Measurements from ENCODE around the gene TMEM50A.
"Not testable (repeated sequence)": the region's sequence is repeated elsewhere in the genome, so short reads cannot be mapped to it uniquely, and the experiment has no call there.

TMEM50A gene

DNA sequence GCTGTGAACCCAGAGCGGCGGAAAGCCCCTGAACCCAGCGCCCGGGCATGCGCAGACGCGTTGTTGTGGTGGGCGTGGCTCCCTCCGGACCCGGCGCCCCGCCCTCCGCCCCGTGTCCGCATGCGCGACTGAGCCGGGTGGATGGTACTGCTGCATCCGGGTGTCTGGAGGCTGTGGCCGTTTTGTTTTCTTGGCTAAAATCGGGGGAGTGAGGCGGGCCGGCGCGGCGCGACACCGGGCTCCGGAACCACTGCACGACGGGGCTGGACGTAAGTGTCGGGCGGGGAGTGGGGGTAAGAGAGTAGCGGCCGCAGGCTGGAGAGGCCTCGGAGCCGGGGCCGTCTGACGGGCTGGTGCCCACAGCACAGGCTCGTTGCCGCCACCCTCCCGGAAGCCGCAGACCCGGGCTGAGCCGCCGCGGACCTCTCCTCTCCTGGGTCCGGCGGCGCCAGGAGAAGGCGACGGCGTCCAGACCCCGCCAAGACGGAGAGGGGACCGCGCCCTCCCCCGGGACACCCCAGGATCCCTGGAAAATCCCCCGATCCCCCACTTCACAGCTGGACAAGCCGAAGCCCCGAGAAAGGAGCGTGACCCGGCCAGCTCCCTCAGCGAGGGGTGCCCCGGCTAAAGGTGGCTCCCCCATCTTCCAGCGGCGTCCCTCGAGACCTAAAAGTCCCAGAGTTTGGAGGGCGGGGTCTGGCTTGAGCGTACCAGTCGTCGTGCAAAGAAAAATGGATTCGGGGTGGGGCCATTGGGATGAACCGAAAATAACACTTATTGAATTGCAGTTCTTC lies at the start of gene TMEM50A:
Gene TMEM50A, plus strand, starts transcription at position 147 of the 794 bp plus-strand sequence. CDS start 2,153 bp downstream, outside the sequence.
- peak; percentile 74 to 84 for DNase-seq (ENCODE audit: low read depth in 1 of 2, low spot score in 1 of 2)
- in situ Hi-C loops (cut with HindIII; ENCODE audit: low pct_unique_long_range_greater_than_20kb, low sequenced_read_pairs) = no loop called here
- no peak for TF ChIP-seq JUND (IDR thresholded peaks at IDR 0.05; ENCODE audit: low read depth)

DNA sequence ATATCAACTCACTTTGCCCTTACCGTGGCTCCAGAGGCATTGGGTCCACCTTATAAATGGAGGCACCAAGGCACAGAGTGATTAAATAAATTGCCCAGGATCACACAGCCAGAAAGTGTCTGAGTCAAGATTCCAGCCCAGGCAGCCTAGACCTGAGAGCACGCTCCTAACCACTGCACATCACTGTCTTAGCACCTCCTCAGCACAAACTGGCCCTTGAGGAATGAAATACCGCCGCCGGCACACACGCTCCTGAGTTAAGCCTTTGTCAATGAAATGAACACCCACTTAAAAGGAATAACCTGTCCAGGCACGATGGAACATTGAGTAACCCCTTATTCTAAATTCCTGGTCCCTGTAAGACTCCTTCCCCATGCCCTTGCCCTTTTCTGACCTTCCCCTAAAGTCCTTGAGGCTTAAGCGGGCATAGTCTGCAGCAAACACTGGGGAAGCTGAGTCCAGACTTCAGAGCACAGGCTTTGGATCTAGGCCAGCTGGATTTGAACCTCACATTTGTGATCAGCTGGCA lies 49.5 kb upstream of the TMEM50A start:
- in situ Hi-C loops (cut with HindIII; ENCODE audit: low pct_unique_long_range_greater_than_20kb, low sequenced_read_pairs); DNase-seq (ENCODE audit: low read depth in 1 of 2, low spot score in 1 of 2): not testable (repeated sequence)

DNA sequence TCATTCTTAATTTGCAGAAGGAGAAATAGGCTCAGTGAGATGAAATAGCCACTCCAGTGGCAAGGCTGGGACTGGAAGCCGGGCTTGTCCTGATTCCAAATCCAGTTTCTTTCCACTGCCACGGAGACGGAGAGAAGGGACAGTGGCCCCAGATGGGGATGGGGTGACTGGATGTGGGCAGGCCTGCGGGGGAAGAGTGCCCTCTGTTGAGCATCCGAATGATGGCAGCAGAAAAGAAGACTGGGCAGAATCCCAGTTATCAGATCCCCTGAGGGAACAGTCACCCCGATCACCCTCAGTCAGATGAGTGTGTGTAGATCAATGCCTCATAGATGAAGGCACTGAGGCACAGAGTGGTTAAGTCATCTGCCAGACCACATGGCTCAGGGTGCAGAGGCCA lies 48.1 kb upstream of the TMEM50A start:
- DNase-seq (ENCODE audit: low read depth in 1 of 2, low spot score in 1 of 2); in situ Hi-C loops (cut with HindIII; ENCODE audit: low pct_unique_long_range_greater_than_20kb, low sequenced_read_pairs): not testable (repeated sequence)

DNA sequence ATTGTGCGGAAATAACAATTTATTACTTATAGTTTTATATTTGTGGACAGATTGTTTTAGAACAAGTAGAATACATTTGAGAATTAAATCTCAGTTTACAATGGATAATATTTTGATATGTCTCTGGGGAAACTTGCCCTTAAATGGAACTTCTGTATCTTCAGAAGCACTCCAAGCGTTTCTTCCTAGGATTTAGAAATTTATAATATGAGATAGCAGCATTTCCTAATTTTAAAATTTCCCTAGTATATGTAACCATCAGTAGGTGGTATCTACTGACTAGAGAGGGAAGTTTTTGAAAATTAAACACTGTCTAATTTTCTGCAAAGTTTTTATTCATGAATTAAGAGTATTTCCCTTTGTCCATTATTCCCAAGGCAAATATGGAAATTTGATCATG lies 44.7 kb upstream of the TMEM50A start:
- in situ Hi-C loops (cut with HindIII; ENCODE audit: low pct_unique_long_range_greater_than_20kb, low sequenced_read_pairs); DNase-seq (ENCODE audit: low read depth in 1 of 2, low spot score in 1 of 2): not testable (repeated sequence)

DNA sequence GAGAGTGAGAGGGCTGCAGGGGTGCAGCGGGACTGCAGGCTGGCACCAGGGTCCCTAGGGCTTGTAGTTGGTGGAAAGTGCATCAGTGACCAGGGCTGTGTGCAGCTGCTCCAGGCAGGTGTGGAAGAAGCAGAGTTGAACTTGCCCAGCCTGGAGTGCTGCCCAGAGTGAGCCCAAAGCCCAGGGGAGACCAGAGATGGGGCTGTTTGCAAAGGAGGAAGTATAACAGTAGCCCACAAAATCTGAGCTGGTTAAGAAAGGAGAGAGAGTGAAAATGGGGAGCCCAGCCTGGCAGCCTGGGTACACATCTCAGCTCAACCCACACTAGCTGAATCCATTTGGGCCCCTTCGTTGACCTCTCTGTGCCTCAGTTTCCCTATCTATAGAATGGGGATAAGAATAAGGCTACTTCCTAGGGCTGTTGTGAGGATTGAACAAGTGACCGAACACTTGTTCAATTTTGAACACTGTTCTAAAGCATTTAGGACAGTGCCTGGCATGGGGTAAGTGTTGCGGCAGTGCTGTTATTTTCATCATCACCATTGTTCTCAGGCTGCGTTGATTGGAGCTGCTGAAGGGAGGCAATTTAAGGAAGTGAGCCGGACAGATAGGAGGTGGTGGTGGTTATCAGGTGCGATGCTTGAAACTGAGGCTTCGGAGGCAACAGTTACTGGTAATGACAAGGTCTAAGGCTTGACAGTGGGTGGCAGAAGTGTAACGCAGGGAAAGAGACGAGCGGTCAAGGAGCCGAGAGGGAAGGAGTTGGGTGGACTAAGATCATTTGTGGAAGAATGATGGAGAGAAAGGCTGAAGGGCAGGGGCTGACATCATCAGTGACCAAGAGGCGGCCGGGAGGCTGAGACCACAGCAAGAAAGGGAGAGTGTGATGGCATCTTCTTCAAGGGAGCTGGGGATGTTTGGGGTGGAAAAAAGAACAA lies 43.0 kb upstream of the TMEM50A start:
- in situ Hi-C loops (cut with HindIII; ENCODE audit: low pct_unique_long_range_greater_than_20kb, low sequenced_read_pairs) = not testable (repeated sequence)

DNA sequence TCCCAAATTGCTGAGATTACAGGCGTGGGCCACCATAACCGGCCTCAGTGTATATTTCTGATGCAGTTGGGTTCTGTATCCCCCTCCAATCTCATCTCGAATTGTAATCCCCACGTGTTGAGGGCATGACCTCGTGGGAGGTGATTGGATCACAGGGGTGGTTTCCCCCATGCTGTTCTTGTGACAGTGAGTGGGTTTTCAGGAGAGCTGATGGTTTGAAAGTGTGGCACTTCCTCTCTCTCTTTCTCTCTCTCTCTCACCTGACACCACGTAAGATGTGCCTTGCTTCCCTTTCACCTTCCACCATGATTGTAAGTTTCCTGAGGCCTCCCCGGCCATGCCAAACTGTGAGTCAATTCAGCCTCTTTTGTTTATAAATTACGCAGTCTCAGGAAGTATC lies 41.6 kb upstream of the TMEM50A start:
- in situ Hi-C loops (cut with HindIII; ENCODE audit: low pct_unique_long_range_greater_than_20kb, low sequenced_read_pairs); DNase-seq (ENCODE audit: low read depth in 1 of 2, low spot score in 1 of 2): not testable (repeated sequence)

More for the DNA sequence above, 43.0 kb upstream of the TMEM50A start:
- not testable (repeated sequence) for DNase-seq (ENCODE audit: low read depth in 1 of 2, low spot score in 1 of 2)

GRCh38 chr1:25300729-25301128 lies 37.4 kb upstream of the TMEM50A start:
- DNase-seq (ENCODE audit: low read depth in 1 of 2, low spot score in 1 of 2); in situ Hi-C loops (cut with HindIII; ENCODE audit: low pct_unique_long_range_greater_than_20kb, low sequenced_read_pairs): not testable (repeated sequence)

DNA sequence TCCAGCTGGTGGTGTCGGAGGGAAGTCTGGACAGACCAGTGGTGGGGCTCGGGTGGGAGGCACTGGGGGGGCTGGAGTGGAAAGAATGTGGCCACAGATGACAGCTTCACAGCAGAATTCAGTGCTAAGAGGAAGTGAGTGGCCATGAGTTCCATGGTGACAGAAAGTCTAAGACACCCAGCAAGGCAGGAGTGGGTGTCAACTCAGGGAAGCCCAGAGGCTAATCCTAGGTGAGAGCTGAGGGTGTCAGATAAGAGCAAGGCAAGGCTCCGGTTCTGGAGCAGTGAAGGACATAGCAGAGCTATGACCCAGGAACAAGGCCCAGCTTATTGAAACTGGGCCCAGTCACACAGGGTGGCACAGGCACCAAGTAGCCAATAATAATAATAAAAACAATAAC lies 35.8 kb upstream of the TMEM50A start:
- DNase-seq (ENCODE audit: low read depth in 1 of 2, low spot score in 1 of 2); in situ Hi-C loops (cut with HindIII; ENCODE audit: low pct_unique_long_range_greater_than_20kb, low sequenced_read_pairs): not testable (repeated sequence)

DNA sequence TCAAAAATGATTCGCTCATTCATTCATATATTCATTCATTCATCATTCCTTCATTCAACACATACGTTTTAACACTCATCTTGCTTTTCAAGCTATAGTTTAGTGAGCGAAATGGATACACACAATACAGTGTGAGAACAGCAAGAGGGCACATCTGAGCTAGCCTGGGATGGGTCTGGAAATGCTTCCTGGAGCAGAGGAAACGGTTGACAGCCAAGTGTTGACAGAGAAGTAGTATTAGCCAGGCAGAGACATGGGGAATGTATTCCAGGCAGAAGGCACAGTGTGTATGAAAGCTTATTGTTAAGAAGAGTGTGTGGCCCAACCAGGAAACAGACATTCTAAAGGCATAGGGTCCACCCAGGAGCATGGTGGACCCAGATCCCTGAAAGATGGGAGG lies 33.2 kb upstream of the TMEM50A start:
- in situ Hi-C loops (cut with HindIII; ENCODE audit: low pct_unique_long_range_greater_than_20kb, low sequenced_read_pairs); DNase-seq (ENCODE audit: low read depth in 1 of 2, low spot score in 1 of 2): not testable (repeated sequence)

DNA sequence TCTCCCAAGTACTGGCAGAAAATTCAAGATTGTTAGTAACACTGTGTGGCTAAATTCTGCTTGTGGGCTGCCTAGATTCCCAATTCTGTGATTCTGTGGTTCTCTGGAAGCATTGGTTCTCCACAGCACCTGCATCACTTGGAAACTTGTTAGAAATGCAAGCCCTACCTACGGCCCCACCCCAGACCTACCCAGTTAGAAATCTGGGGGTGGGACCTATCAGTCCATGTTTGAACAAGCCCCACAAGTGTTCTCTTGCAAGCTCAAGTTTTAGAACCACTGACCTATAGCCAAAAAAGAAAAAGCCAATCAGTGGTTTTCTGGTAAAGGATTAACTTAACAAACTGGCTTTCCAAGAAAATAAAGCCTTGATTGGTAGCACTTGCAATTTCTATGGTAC lies 30.0 kb upstream of the TMEM50A start:
- DNase-seq (ENCODE audit: low read depth in 1 of 2, low spot score in 1 of 2); in situ Hi-C loops (cut with HindIII; ENCODE audit: low pct_unique_long_range_greater_than_20kb, low sequenced_read_pairs): not testable (repeated sequence)

- DNase-seq (ENCODE audit: low read depth in 1 of 2, low spot score in 1 of 2); in situ Hi-C loops (cut with HindIII; ENCODE audit: low pct_unique_long_range_greater_than_20kb, low sequenced_read_pairs): not testable (repeated sequence)
Measured at GRCh38 chr1:25309085-25309484, 29.0 kb upstream of the TMEM50A start.

DNA sequence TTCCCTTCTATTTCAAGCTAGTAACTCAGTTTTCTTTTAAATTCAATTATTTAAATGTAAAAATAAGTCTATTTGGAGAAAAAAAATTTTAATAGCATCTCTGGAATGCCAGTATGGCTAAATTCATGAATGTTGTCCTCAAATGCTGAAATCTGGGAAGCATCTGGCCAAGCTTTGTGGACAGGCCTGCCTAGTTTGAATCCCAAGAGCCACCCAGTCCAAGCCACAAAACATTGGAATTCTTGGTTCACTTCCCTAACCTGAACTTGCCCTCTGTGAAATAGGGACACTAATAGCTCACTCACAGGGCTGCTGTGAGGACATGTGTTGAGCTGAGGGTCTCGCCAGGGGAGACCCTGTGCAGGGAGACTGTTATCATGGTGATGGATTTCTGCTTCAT lies 28.6 kb upstream of the TMEM50A start:
- DNase-seq (ENCODE audit: low read depth in 1 of 2, low spot score in 1 of 2); in situ Hi-C loops (cut with HindIII; ENCODE audit: low pct_unique_long_range_greater_than_20kb, low sequenced_read_pairs): not testable (repeated sequence)

DNA sequence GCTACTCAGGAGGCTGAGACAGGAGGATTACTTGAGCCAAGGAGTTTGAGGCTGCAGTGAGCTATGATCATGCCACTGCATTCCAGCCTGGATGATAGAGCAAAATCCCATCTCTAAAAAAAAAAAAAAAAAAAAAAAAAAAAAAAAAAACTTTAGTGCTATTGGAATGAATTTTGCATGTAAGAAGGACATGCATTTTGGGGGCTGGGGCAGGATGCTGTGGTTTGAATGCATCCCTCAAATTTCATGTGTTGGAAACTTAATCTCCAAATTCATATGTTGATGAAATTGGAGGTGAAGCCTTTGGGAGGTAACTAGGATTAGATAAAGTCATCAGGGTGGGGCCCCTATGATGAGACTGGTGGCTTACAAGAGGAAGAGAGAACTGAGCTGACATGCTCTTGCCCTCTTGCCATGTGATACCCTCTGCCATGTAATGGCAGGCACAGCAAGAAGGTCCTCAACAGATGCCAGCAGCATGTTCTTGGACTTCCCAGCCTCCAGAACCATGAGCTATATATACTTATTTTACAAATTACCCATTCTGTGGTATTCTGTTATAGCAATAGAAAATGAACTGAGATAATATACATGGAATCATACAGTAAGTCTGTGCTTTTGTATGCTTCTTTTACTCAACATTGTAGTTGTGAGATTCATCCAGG lies 25.2 kb upstream of the TMEM50A start:
- DNase-seq (ENCODE audit: low read depth in 1 of 2, low spot score in 1 of 2); in situ Hi-C loops (cut with HindIII; ENCODE audit: low pct_unique_long_range_greater_than_20kb, low sequenced_read_pairs): not testable (repeated sequence)

- DNase-seq (ENCODE audit: low read depth in 1 of 2, low spot score in 1 of 2); in situ Hi-C loops (cut with HindIII; ENCODE audit: low pct_unique_long_range_greater_than_20kb, low sequenced_read_pairs): not testable (repeated sequence)
Measured at GRCh38 chr1:25320314-25320938, 17.7 kb upstream of the TMEM50A start.

DNA sequence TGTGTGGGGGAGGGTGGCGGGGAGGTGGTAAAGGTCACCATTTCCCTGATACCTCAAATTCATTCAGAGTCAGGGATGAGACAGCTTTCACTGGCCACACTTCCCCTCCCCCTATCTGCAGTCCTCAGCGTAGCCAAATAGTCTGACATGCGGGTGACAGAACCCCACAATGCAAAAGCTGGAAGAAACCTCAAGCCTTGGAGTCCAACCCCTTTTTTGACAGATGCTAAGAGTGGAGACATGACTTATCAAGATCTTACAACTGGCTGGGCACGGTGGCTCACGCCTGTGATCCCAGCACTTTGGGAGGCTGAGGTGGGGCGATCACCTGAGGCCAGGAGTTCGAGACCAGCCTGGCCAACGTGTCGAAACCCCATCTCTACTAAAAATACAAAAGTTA lies 16.0 kb upstream of the TMEM50A start:
- DNase-seq (ENCODE audit: low read depth in 1 of 2, low spot score in 1 of 2); in situ Hi-C loops (cut with HindIII; ENCODE audit: low pct_unique_long_range_greater_than_20kb, low sequenced_read_pairs): not testable (repeated sequence)

DNA sequence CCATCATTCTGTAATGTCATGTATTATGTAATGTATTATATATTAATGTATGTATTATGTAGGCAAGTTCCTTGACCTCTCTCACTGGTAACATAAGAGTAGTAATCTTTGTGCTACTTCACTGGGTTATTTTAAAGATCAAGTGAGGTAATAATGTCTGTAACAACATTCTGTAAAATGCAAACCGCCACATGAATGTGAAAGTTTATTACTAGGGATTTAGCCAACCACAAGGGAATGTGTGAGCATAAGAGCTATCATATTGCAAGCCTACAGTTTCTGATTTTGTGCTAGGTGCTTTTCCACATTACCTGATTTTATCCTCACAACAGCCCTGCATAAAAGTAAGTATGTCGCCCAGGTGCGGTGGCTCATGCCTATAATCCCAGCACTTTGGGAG lies 13.7 kb upstream of the TMEM50A start:
- DNase-seq (ENCODE audit: low read depth in 1 of 2, low spot score in 1 of 2) = not testable (repeated sequence)

More for the DNA sequence above, 13.7 kb upstream of the TMEM50A start:
- in situ Hi-C loops (cut with HindIII; ENCODE audit: low pct_unique_long_range_greater_than_20kb, low sequenced_read_pairs) = not testable (repeated sequence)

Data from T47D (cell line).